Esophagus squamous epithelium (tissue), 4 donors: ENCODE data around the gene CHST1.

Experiments
- CTCF ChIP-seq, 6 experiments: fragments of 450-650 bp in 4 of 6; fragments of 200-600 bp in 2 of 6; sonication (generic) in 2 of 6; IDR thresholded peaks; one replicate each; pipeline ENCODE4 v1.5.1; 2016 to 2019; ENCODE audit warnings: antibody characterized with exemption in 6 of 6, mild to moderate bottlenecking in 4 of 6, moderate library complexity in 4 of 6
- POLR2A ChIP-seq, 4 donors: fragments of 450-650 bp; IDR thresholded peaks; one replicate each; pipeline ENCODE4 v1.6.1; 2017; ENCODE audit warnings: antibody characterized with exemption in 4 of 4, mild to moderate bottlenecking in 4 of 4, moderate library complexity in 3 of 4

- no peak for TF ChIP-seq CTCF (IDR thresholded peaks at IDR 0.05)
- no peak for TF ChIP-seq POLR2A (IDR thresholded peaks at IDR 0.05)
Observed at GRCh38 chr11:45638051-45638450, 27.4 kb downstream of the CHST1 start.
